HepG2 (cell line): Measurements from ENCODE around the gene NKD1. TPM values are rescaled to one million over a fixed set of nuclear protein-coding genes. Genes with fewer than 3 reads are reported as not detected.

Experiments used
- AGO2 ChIP-seq: fragments of 200-400 bp; formaldehyde crosslinking; optimal IDR thresholded peaks from 2 replicates; pipeline ENCODE3; 2017; ENCODE audit warnings: mild to moderate bottlenecking, low read depth, low read length, moderate library complexity
- JUNB ChIP-seq: sonication (generic); formaldehyde crosslinking; IDR thresholded peaks from 2 replicates; pipeline ENCODE4 v1.8.0; 2022; ENCODE audit warnings: missing genetic modification reagents, mild to moderate bottlenecking, borderline replicate concordance
- KLF16 ChIP-seq, 2 experiments: sonication (generic) in 1 of 2; formaldehyde crosslinking in 1 of 2; IDR thresholded peaks; 2 replicates each; pipeline versions ENCODE4 v1.6.1 to v1.8.0; 2016 to 2023; ENCODE audit warnings: missing genetic modification reagents in 2 of 2, missing compliant biosample characterization in 1 of 2
- PHF20 ChIP-seq: sonication (generic); formaldehyde crosslinking; IDR thresholded peaks from 2 replicates; pipeline ENCODE4 v1.5.0; 2020; ENCODE audit warnings: mild to moderate bottlenecking, missing genetic modification reagents
- POLR2G ChIP-seq: fragments of 200-400 bp; formaldehyde crosslinking; IDR thresholded peaks from 2 replicates; pipeline ENCODE4 v1.6.1; 2018; ENCODE audit warnings: mild to moderate bottlenecking, low read depth, low read length, moderate library complexity
- PPARG ChIP-seq: conservative IDR thresholded peaks from 2 replicates; pipeline ENCODE4 v1.6.1; 2016; ENCODE audit warnings: missing biosample characterization, missing genetic modification reagents
- RBM22 ChIP-seq: fragments of 200-400 bp; formaldehyde crosslinking; optimal IDR thresholded peaks from 2 replicates; pipeline ENCODE3; 2017; ENCODE audit warnings: mild to moderate bottlenecking, low read length, moderate library complexity
- RFXAP ChIP-seq: sonication (generic); formaldehyde crosslinking; IDR thresholded peaks from 2 replicates; pipeline ENCODE4 v1.4.0; 2020; ENCODE audit warnings: missing genetic modification reagents, borderline replicate concordance
- RXRB ChIP-seq: IDR thresholded peaks from 2 replicates; pipeline ENCODE4 v1.6.1; 2016; ENCODE audit warnings: borderline replicate concordance, missing genetic modification reagents, missing compliant biosample characterization
- SP5 ChIP-seq: IDR thresholded peaks from 2 replicates; pipeline ENCODE4 v1.6.1; 2016; ENCODE audit warnings: low read depth, borderline replicate concordance
- TBL1XR1 ChIP-seq: fragments of 150-350 bp; IDR thresholded peaks from 2 replicates; pipeline ENCODE4 v1.6.1; 2014; ENCODE audit warnings: borderline replicate concordance, low read length; ENCODE audit not compliant: partially characterized antibody
- ZFP41 ChIP-seq: sonication (generic); formaldehyde crosslinking; IDR thresholded peaks from 2 replicates; pipeline ENCODE4 v1.4.0; 2020; ENCODE audit warnings: mild to moderate bottlenecking, missing genetic modification reagents, borderline replicate concordance
- ZKSCAN5 ChIP-seq: sonication (generic); formaldehyde crosslinking; IDR thresholded peaks from 2 replicates; pipeline ENCODE4 v1.5.1; 2020; ENCODE audit warnings: mild to moderate bottlenecking, missing genetic modification reagents
- ZNF329 ChIP-seq: sonication (generic); formaldehyde crosslinking; IDR thresholded peaks from 2 replicates; pipeline ENCODE4 v1.9.0; 2021; ENCODE audit warnings: low read depth, mild to moderate bottlenecking, missing genetic modification reagents
- ZNF549 ChIP-seq: sonication (generic); formaldehyde crosslinking; IDR thresholded peaks from 2 replicates; pipeline ENCODE4 v1.5.0; 2020; ENCODE audit warnings: missing genetic modification reagents
- ZNF7 ChIP-seq: IDR thresholded peaks from 2 replicates; pipeline ENCODE4 v1.6.1; 2016; ENCODE audit warnings: missing biosample characterization, missing genetic modification reagents
- ZNF772 ChIP-seq: sonication (generic); formaldehyde crosslinking; IDR thresholded peaks from 2 replicates; pipeline ENCODE4 v1.5.0; 2020; ENCODE audit warnings: mild to moderate bottlenecking, missing genetic modification reagents
- ZSCAN20 ChIP-seq: sonication (generic); formaldehyde crosslinking; IDR thresholded peaks from 2 replicates; pipeline ENCODE4 v1.4.0; 2020; ENCODE audit warnings: missing genetic modification reagents, mild to moderate bottlenecking, borderline replicate concordance
- ZZZ3 ChIP-seq: sonication (generic); formaldehyde crosslinking; IDR thresholded peaks from 2 replicates; pipeline ENCODE4 v1.4.0; 2020; ENCODE audit warnings: missing genetic modification reagents, mild to moderate bottlenecking, borderline replicate concordance
- polyA plus RNA-seq, 8 experiments: library from polyadenylated mRNA; depleted of rRNA in 3 of 8; stranded (reverse) in 7 of 8; unstranded in 1 of 8; fragments of >200 nt; fragmentation: Illumina TruSeq in 4 of 8; extraction: Trizol in 4 of 8; gene quantifications; 2 replicates each; pipeline versions ENCODE4 v1.2.1 to v1.2.3, GENCODE V29; 2011 to 2016; ENCODE audit warnings: low read depth in 4 of 8, missing spikeins in 1 of 8, mixed read lengths in 1 of 8; ENCODE audit not compliant: insufficient read depth in 1 of 8
- total RNA-seq, 5 experiments: library from RNA; depleted of rRNA; stranded (reverse); fragments of >200 nt; fragmentation: Illumina TruSeq; extraction: Trizol; gene quantifications; 2 replicates each; pipeline ENCODE4 v1.2.3, GENCODE V29; 2016; ENCODE audit warnings: low read depth in 1 of 5
- TF ChIP-seq, protein P1 (sequence below): sonication (generic); formaldehyde crosslinking; IDR thresholded peaks from 2 replicates; pipeline ENCODE4 v1.8.0; 2022; ENCODE audit warnings: missing genetic modification reagents, mild to moderate bottlenecking, inconsistent platforms, borderline replicate concordance
- TF ChIP-seq, protein P2 (sequence below): sonication (generic); formaldehyde crosslinking; IDR thresholded peaks from 2 replicates; pipeline ENCODE4 v1.4.0; 2020; ENCODE audit warnings: missing genetic modification reagents
- TF ChIP-seq, protein P3 (sequence below): sonication (generic); formaldehyde crosslinking; IDR thresholded peaks from 2 replicates; pipeline ENCODE4 v1.9.0; 2021; ENCODE audit warnings: missing genetic modification reagents, mild to moderate bottlenecking, borderline replicate concordance
- TF ChIP-seq, protein P4 (sequence below): sonication (generic); formaldehyde crosslinking; IDR thresholded peaks from 2 replicates; pipeline ENCODE4 v1.5.0; 2020; ENCODE audit warnings: mild to moderate bottlenecking, missing genetic modification reagents

The NKD1 gene
- total and polyA plus RNA-seq, 2 of the 13 experiments (the other 11 are each of a cell fraction or from before 2014, with no cell fraction given), result 70.4 to 121 TPM

DNA sequence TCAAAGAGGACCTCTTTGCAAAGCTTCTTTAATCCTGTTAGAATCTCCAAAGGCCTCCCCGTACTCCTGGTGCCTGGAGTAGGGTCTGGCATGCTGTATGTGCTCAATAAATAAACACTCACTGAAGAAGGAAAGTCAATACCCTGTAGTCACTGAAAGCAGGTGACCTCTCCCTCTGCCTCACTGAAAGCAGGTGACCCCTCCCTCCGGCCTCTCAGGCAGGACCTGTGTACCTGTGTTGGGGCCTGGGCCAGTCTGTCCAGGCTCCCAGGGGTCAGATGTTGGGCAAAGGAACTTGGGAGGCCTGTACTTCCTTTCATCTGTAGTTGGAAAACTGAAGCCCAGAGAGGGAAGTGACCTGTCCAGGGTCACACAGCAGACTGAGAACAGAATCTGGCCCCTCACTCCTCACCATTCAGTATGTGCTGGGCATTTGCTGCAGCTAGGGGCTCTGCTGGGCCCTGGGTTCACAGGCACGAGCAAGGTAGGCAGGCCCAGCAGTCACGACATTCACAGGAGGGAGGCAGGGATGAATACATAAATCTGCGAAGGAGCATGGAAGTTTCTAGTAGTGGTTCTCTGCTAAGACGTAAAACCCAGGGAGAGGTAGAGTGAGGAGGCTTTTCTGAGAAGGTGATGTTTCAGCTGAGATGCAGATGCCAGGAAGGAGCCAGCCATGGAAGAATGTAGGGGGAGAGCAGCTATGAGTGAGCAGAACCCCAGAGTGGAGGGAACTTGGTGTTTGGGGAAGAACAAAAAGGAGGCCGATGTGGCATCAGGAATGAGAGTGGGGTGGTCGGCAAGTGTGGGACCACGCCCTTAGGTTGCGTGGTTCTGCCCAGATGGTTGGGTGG, 64.0 kb downstream of the NKD1 start (continued):
- TF ChIP-seq POLR2G (no peak; the same call in 1 of the 2 replicates), RXRB (peak; percentile 15; the same call in 1 of the 2 replicates), ZNF549 (no peak), ZNF7 (no peak), ZKSCAN5 (CRISPR knock-in tag) (no peak), ZNF772 (CRISPR knock-in tag) (no peak), RBM22 (peak; percentile 96), PHF20 (CRISPR knock-in tag) (no peak), ZFP41 (CRISPR knock-in tag) (no peak), JUNB (CRISPR knock-in tag) (no peak), ZZZ3 (no peak), TBL1XR1 (no peak), ZNF329 (CRISPR knock-in tag) (no peak), KLF16 (CRISPR knock-in tag; IDR thresholded peaks at IDR 0.05) (no peak), SP5 (CRISPR knock-in tag) (no peak), AGO2 (no peak), RFXAP (no peak), ZSCAN20 (CRISPR knock-in tag) (no peak), PPARG (CRISPR knock-in tag) (no peak)
- TF ChIP-seq, protein P1, sequence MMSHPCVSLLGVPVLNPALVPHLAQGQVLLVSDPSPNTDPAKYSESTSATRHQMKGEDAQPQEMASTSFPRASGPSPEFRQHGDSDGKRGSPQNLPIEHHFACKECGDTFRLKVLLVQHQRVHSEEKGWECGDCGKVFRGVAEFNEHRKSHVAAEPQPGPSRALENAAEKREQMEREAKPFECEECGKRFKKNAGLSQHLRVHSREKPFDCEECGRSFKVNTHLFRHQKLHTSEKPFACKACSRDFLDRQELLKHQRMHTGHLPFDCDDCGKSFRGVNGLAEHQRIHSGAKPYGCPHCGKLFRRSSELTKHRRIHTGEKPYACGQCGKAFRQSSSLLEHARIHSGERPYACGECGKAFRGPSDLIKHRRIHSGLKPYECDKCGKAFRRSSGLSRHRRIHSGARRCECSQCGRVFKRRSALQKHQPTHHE, result no peak
- TF ChIP-seq, protein P2, sequence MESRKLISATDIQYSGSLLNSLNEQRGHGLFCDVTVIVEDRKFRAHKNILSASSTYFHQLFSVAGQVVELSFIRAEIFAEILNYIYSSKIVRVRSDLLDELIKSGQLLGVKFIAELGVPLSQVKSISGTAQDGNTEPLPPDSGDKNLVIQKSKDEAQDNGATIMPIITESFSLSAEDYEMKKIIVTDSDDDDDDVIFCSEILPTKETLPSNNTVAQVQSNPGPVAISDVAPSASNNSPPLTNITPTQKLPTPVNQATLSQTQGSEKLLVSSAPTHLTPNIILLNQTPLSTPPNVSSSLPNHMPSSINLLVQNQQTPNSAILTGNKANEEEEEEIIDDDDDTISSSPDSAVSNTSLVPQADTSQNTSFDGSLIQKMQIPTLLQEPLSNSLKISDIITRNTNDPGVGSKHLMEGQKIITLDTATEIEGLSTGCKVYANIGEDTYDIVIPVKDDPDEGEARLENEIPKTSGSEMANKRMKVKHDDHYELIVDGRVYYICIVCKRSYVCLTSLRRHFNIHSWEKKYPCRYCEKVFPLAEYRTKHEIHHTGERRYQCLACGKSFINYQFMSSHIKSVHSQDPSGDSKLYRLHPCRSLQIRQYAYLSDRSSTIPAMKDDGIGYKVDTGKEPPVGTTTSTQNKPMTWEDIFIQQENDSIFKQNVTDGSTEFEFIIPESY, result no peak
- TF ChIP-seq, protein P3, sequence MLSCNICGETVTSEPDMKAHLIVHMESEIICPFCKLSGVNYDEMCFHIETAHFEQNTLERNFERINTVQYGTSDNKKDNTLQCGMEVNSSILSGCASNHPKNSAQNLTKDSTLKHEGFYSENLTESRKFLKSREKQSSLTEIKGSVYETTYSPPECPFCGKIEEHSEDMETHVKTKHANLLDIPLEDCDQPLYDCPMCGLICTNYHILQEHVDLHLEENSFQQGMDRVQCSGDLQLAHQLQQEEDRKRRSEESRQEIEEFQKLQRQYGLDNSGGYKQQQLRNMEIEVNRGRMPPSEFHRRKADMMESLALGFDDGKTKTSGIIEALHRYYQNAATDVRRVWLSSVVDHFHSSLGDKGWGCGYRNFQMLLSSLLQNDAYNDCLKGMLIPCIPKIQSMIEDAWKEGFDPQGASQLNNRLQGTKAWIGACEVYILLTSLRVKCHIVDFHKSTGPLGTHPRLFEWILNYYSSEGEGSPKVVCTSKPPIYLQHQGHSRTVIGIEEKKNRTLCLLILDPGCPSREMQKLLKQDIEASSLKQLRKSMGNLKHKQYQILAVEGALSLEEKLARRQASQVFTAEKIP (CRISPR knock-in tag), result no peak
- TF ChIP-seq, protein P4, sequence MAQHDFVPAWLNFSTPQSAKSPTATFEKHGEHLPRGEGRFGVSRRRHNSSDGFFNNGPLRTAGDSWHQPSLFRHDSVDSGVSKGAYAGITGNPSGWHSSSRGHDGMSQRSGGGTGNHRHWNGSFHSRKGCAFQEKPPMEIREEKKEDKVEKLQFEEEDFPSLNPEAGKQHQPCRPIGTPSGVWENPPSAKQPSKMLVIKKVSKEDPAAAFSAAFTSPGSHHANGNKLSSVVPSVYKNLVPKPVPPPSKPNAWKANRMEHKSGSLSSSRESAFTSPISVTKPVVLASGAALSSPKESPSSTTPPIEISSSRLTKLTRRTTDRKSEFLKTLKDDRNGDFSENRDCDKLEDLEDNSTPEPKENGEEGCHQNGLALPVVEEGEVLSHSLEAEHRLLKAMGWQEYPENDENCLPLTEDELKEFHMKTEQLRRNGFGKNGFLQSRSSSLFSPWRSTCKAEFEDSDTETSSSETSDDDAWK (CRISPR knock-in tag), result no peak
